ENCODE results near the gene IL3.

- TF ChIP-seq POLR2A (IDR thresholded peaks at IDR 0.05; ENCODE audit: low read depth, low read length): no peak
- no peak for TF ChIP-seq TAF1 (IDR thresholded peaks at IDR 0.05; ENCODE audit: low read depth, low read length)
Observed at GRCh38 chr5:132021654-132022053, 38.8 kb upstream of the IL3 start.

All from GM12891 (cell line).